ENCODE measurements around the gene MED27. TPM values are rescaled to one million over a fixed set of nuclear protein-coding genes. Genes with fewer than 3 reads are reported as not detected.

MED27 gene
- total and polyA plus RNA-seq, 9 of the 15 experiments (the other 6 are each of a cell fraction or from before 2014, with no cell fraction given), result 24.4 to 91.0 (median 36.1) TPM

- 21% methylated on average over 10 of the region's 10 CpGs for WGBS (ENCODE audit: insufficient coverage, low coverage, missing lambda C conversion rate)
- Histone ChIP-seq H3K4me1 (replicated peaks in 1 of 2; ENCODE audit: control insufficient read depth in 2 of 2, insufficient read depth in 2 of 2, low read length in 2 of 2) (peaks cover 0 to 10% of the 10 kb centered on the region in 2 experiments; a peak in 3 of 5 replicates), H3K9ac (ENCODE audit: insufficient read depth in 1 of 2, low read depth in 2 of 2, low read length in 2 of 2) (peak overlapping the region; percentile 60 to 79; a peak in 3 of 4 replicates), H3K27ac (ENCODE audit: extremely low read depth, low read depth, low read length) (no peak overlapping the region), H3K4me3 (peak overlapping the region; percentile 71), H2AFZ (ENCODE audit: low read depth, low read length) (no peak overlapping the region), H3K27me3 (ENCODE audit: control insufficient read depth in 2 of 2, insufficient read depth in 2 of 2, low read length in 2 of 2) (no peaks in the 10 kb centered on the region), H3K9me3 (replicated peaks; ENCODE audit: control insufficient read depth, insufficient read depth, low read depth, low read length) (no peaks in the 10 kb centered on the region), H3K4me2 (ENCODE audit: insufficient read depth, low read length) (peak overlapping the region; percentile 99), H3K79me2 (ENCODE audit: control insufficient read depth, insufficient read depth, low read length) (peaks cover 53% of the 10 kb centered on the region), H3K9me1 (ENCODE audit: control insufficient read depth, insufficient read depth, low read length) (no peaks in the 10 kb centered on the region), H4K20me1 (replicated peaks; ENCODE audit: control insufficient read depth, insufficient read depth, low read length) (0 out of 2 replicates have a peak, but pooled peaks cover 3% of the 10 kb centered on the region), H3K36me3 (ENCODE audit: control insufficient read depth, insufficient read depth, low read length) (peaks cover 49% of the 10 kb centered on the region)
- BruUV-seq (replicated peaks), result no TSS peak
- peak; percentile 55; the same call in 2 of the 3 replicates for ATAC-seq
- CTCF ChIA-PET (ENCODE audit: low intra/inter-chr PET ratio), result no interaction called here
- FAIRE-seq, result no peak
- POLR2A ChIA-PET, result no interaction called here
- TF ChIP-seq PBX2 (CRISPR knock-in tag; IDR thresholded peaks at IDR 0.05; ENCODE audit: low read depth), result no peak
- TF ChIP-seq PBX2 (tag; conservative IDR thresholded peaks at IDR 0.05; ENCODE audit: low read depth), result peak; percentile 75
- TF ChIP-seq GABPA (tag; conservative IDR thresholded peaks at IDR 0.05; ENCODE audit: low read depth), result peak; percentile 55; the same call in 1 of the 2 replicates
- TF ChIP-seq NEUROD1 (IDR thresholded peaks at IDR 0.05; ENCODE audit: borderline replicate concordance, low read depth, low read length, partially characterized antibody), result no peak
- TF ChIP-seq PKNOX1 (IDR thresholded peaks at IDR 0.05), result peak; percentile 75
- peak; percentile 87 for TF ChIP-seq NFIC (IDR thresholded peaks at IDR 0.05)
- no peak for TF ChIP-seq FOXJ3 (CRISPR knock-in tag; IDR thresholded peaks at IDR 0.05)
- peak; percentile 45; the same call in 1 of the 2 replicates for TF ChIP-seq RFX1 (IDR thresholded peaks at IDR 0.05)
- TF ChIP-seq EGR1 (conservative IDR thresholded peaks at IDR 0.05), result peak; percentile 79
- no peak for TF ChIP-seq TFAM (CRISPR knock-in tag; conservative IDR thresholded peaks at IDR 0.05)
- no peak for TF ChIP-seq RBM14 (IDR thresholded peaks at IDR 0.05; ENCODE audit: borderline replicate concordance, insufficient read depth, low read depth, low read length)
- TF ChIP-seq MEIS2 (IDR thresholded peaks at IDR 0.05; ENCODE audit: partially characterized antibody), result peak; percentile 81
- no peak for TF ChIP-seq NFATC3 (IDR thresholded peaks at IDR 0.05)
- no peak for TF ChIP-seq NBN (IDR thresholded peaks at IDR 0.05; ENCODE audit: low read depth)
- peak; percentile 28; the same call in 1 of the 2 replicates for TF ChIP-seq ETV1 (tag; conservative IDR thresholded peaks at IDR 0.05; ENCODE audit: low read depth)
- in situ Hi-C loops (cut with MboI), result no loop called here
- peak; percentile 35 to 70 (median 49) for DNase-seq (ENCODE audit: extremely low read depth in 1 of 4, low spot score in 3 of 4)
- intact Hi-C loops (cut with micrococcal nuclease), result no loop called here
Measured at GRCh38 chr9:132077881-132078698, 1.6 kb downstream of the MED27 start.

Measured in K562 (cell line).